Measurements from ENCODE around the gene PDS5A. TPM values are rescaled to one million over a fixed set of nuclear protein-coding genes. Genes with fewer than 3 reads are reported as not detected.

Gene PDS5A
- total RNA-seq, 1 experiment from 2014 or later: 98.3 TPM

DNA sequence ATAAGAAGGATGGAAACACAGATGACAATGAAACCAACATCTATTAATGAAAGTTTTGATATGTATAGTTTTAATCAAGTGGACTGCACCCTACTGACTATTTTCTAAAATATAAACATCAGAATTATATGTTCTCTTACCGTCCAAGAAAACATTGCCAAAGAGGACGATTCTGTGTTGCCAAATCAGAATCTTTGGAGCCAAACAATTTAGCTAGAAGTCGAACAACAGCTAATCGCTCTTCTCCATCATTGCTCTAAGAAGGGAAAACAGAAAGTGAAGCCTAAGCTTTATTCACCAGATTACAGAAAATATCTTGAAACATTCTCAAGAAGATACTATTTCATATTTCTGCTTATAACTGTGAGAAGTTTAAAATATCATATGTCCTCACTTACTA lies 64.2 kb downstream of the PDS5A start:
- H3K9me3 ChIP-seq (ENCODE audit: control insufficient read depth in 1 of 2, insufficient read depth in 1 of 2, low read depth in 1 of 2, low read length in 2 of 2): no peaks in the 10 kb centered on the region

More for the DNA sequence above, 64.2 kb downstream of the PDS5A start:
- H3K36me3 ChIP-seq (ENCODE audit: control insufficient read depth in 1 of 2, insufficient read depth in 2 of 2, low read length in 2 of 2): peaks cover 11 to 21% of the 10 kb centered on the region in 2 experiments; a peak in 3 of 4 replicates
- BruUV-seq (replicated peaks): no TSS peak
- H3K79me2 ChIP-seq (ENCODE audit: insufficient read depth, low read length): peaks cover 57% of the 10 kb centered on the region
- no peak overlapping the region for H3K27ac ChIP-seq (ENCODE audit: low read depth, low read length)
- ChIA-PET CTCF (no interaction called here), POLR2A (interaction anchor here (1.0 kb wide), 1 partner anchor 9 kb away, joined by 3 read pairs; no protein-coding TSS in a partner anchor), RAD21 (ENCODE audit: low non-redundant PET in 1 of 2, low total read pairs in 2 of 2, uncharacterized antibody in 2 of 2, unreplicated experiment in 2 of 2) (no interaction called here)
- ATAC-seq (no peak), DNase-seq (ENCODE audit: low read depth, low spot score) (no peak)
- intact Hi-C loops (cut with micrococcal nuclease): no loop called here
- no peak overlapping the region for H3K4me3 ChIP-seq (replicated peaks in 1 of 2; ENCODE audit: low read depth in 1 of 2, low read length in 2 of 2)
- H3K27me3 ChIP-seq (ENCODE audit: insufficient read depth, low read length): no peaks in the 10 kb centered on the region
- no peak overlapping the region for H2AFZ ChIP-seq (ENCODE audit: low read depth, low read length, poor library complexity, severe bottlenecking)
- no peak overlapping the region for H3K9ac ChIP-seq (ENCODE audit: low read length)
- H3K9me2 ChIP-seq (ENCODE audit: insufficient read depth): no peaks in the 10 kb centered on the region
- H4K20me1 ChIP-seq (ENCODE audit: insufficient read depth): no peaks in the 10 kb centered on the region
- no peak for TF ChIP-seq SRF (IDR thresholded peaks at IDR 0.05; ENCODE audit: low read depth)
- TF ChIP-seq, protein P1, sequence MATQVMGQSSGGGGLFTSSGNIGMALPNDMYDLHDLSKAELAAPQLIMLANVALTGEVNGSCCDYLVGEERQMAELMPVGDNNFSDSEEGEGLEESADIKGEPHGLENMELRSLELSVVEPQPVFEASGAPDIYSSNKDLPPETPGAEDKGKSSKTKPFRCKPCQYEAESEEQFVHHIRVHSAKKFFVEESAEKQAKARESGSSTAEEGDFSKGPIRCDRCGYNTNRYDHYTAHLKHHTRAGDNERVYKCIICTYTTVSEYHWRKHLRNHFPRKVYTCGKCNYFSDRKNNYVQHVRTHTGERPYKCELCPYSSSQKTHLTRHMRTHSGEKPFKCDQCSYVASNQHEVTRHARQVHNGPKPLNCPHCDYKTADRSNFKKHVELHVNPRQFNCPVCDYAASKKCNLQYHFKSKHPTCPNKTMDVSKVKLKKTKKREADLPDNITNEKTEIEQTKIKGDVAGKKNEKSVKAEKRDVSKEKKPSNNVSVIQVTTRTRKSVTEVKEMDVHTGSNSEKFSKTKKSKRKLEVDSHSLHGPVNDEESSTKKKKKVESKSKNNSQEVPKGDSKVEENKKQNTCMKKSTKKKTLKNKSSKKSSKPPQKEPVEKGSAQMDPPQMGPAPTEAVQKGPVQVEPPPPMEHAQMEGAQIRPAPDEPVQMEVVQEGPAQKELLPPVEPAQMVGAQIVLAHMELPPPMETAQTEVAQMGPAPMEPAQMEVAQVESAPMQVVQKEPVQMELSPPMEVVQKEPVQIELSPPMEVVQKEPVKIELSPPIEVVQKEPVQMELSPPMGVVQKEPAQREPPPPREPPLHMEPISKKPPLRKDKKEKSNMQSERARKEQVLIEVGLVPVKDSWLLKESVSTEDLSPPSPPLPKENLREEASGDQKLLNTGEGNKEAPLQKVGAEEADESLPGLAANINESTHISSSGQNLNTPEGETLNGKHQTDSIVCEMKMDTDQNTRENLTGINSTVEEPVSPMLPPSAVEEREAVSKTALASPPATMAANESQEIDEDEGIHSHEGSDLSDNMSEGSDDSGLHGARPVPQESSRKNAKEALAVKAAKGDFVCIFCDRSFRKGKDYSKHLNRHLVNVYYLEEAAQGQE (IDR thresholded peaks at IDR 0.05; ENCODE audit: low read depth): no peak
- TF ChIP-seq, protein P2, sequence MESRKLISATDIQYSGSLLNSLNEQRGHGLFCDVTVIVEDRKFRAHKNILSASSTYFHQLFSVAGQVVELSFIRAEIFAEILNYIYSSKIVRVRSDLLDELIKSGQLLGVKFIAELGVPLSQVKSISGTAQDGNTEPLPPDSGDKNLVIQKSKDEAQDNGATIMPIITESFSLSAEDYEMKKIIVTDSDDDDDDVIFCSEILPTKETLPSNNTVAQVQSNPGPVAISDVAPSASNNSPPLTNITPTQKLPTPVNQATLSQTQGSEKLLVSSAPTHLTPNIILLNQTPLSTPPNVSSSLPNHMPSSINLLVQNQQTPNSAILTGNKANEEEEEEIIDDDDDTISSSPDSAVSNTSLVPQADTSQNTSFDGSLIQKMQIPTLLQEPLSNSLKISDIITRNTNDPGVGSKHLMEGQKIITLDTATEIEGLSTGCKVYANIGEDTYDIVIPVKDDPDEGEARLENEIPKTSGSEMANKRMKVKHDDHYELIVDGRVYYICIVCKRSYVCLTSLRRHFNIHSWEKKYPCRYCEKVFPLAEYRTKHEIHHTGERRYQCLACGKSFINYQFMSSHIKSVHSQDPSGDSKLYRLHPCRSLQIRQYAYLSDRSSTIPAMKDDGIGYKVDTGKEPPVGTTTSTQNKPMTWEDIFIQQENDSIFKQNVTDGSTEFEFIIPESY (IDR thresholded peaks at IDR 0.05; ENCODE audit: extremely low read depth, insufficient replicate concordance, low read length): no peak
- TF ChIP-seq ELF1 (IDR thresholded peaks at IDR 0.05; ENCODE audit: borderline replicate concordance, low read depth): no peak
- TF ChIP-seq EZH2 (IDR thresholded peaks at IDR 0.05): no peak
- TF ChIP-seq ZFX (IDR thresholded peaks at IDR 0.05): no peak
- no peak for TF ChIP-seq CEBPB (IDR thresholded peaks at IDR 0.05; ENCODE audit: low read depth)
- TF ChIP-seq CBX3 (IDR thresholded peaks at IDR 0.05; ENCODE audit: low read depth): no peak
- TF ChIP-seq, protein P3, sequence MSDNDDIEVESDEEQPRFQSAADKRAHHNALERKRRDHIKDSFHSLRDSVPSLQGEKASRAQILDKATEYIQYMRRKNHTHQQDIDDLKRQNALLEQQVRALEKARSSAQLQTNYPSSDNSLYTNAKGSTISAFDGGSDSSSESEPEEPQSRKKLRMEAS (IDR thresholded peaks at IDR 0.05): no peak
- no peak for TF ChIP-seq SIN3A (IDR thresholded peaks at IDR 0.05; ENCODE audit: low read depth)
- TF ChIP-seq JUND (IDR thresholded peaks at IDR 0.05): no peak
- TF ChIP-seq YY1 (IDR thresholded peaks at IDR 0.05; ENCODE audit: extremely low read depth, insufficient replicate concordance, low read depth, low read length): no peak
- no peak for TF ChIP-seq EZH2phosphoT487 (IDR thresholded peaks at IDR 0.05; ENCODE audit: borderline replicate concordance)
- TF ChIP-seq RAD21 (IDR thresholded peaks at IDR 0.05; ENCODE audit: low read depth): no peak
- TF ChIP-seq POLR2AphosphoS5 (IDR thresholded peaks at IDR 0.05; ENCODE audit: low read depth, low read length): no peak
- TF ChIP-seq FOSL1 (IDR thresholded peaks at IDR 0.05; ENCODE audit: low read depth): no peak
- TF ChIP-seq, protein P4, sequence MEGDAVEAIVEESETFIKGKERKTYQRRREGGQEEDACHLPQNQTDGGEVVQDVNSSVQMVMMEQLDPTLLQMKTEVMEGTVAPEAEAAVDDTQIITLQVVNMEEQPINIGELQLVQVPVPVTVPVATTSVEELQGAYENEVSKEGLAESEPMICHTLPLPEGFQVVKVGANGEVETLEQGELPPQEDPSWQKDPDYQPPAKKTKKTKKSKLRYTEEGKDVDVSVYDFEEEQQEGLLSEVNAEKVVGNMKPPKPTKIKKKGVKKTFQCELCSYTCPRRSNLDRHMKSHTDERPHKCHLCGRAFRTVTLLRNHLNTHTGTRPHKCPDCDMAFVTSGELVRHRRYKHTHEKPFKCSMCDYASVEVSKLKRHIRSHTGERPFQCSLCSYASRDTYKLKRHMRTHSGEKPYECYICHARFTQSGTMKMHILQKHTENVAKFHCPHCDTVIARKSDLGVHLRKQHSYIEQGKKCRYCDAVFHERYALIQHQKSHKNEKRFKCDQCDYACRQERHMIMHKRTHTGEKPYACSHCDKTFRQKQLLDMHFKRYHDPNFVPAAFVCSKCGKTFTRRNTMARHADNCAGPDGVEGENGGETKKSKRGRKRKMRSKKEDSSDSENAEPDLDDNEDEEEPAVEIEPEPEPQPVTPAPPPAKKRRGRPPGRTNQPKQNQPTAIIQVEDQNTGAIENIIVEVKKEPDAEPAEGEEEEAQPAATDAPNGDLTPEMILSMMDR (IDR thresholded peaks at IDR 0.05 in 2 of 3, conservative IDR thresholded peaks at IDR 0.05 in 1 of 3; ENCODE audit: borderline replicate concordance in 1 of 3, insufficient read depth in 1 of 3, low read depth in 2 of 3, low read length in 2 of 3): no peak
- no peaks in the 10 kb centered on the region for H3K4me1 ChIP-seq (ENCODE audit: control insufficient read depth in 1 of 2, insufficient read depth in 2 of 2, low read length in 2 of 2)
- no peak overlapping the region for H3K4me2 ChIP-seq (ENCODE audit: low read length)

All from HCT116 (cell line).